IPS DF 19.7 (cell line): Measurements from ENCODE around the gene NCAN.

Experiments
- DNase-seq: peaks from one replicate; pipeline ENCODE4 v3.0.0-alpha.2; 2013; ENCODE audit warnings: low read depth, low spot score

Gene NCAN

DNA sequence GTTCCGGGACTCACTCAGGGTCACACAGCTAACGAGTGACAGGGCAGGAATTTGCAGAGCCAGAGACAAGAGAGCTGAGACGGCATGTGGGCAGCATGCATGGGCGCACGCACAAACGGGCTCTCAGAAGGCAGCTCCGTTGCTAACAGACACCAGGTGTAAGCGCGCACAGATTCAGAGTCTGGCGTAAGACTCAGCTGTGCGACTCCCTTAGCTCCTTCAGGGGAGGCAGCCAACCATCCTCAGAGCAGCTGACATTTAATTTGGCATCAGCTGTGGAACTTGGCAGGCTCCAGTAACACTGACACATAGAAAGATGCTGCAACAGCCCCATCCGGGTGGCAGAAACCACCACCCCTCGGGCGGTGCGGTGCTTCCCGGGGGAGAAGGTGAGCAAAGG lies 68.8 kb downstream of the NCAN start:
- no peak for DNase-seq

GRCh38 chr19:19285686-19286085 lies 73.9 kb downstream of the NCAN start:
- no peak for DNase-seq

GRCh38 chr19:19292607-19293006 lies 80.8 kb downstream of the NCAN start:
- no peak for DNase-seq

GRCh38 chr19:19294914-19295313 lies 83.2 kb downstream of the NCAN start:
- no peak for DNase-seq

GRCh38 chr19:19296953-19297689 lies 85.4 kb downstream of the NCAN start:
- no peak for DNase-seq

- no peak for DNase-seq
These were observed 86.0 kb downstream of the NCAN start for GRCh38 chr19:19297759-19298158.

- DNase-seq: no peak
These were observed 88.9 kb downstream of the NCAN start for GRCh38 chr19:19300613-19301012.
